ENCODE measurements around the gene GAK. TPM values are rescaled to one million over a fixed set of nuclear protein-coding genes. Genes with fewer than 3 reads are reported as not detected.
A peak's percentile ranks its signal among the peaks of the same experiment; 100 is the strongest.

Gene GAK
- total RNA-seq, 1 donor from 2014 or later = 123 TPM

DNA sequence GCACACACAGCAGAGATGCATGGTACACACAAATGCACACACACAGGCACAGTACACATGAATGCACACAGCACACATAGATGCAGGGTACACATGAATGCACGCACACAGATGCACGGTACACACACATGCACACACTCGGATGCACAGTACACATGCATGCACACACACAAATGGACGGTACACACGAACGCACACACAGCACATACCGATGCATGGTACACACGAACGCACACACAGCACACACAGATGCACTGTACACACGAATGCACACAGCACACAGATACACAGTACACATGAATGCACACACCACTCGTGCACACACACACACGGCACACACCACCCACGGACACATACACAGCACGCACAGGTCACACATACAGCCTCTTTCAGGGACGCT, 62.3 kb downstream of the GAK start:
- Mint-ChIP-seq H3K4me1 (ENCODE audit: low read depth, unreplicated experiment) (peaks cover 7% of the 10 kb centered on the region), H3K27ac (ENCODE audit: unreplicated experiment) (peak overlapping the region; percentile 29), H3K9me3 (ENCODE audit: unreplicated experiment) (peaks cover 14% of the 10 kb centered on the region), H3K27me3 (ENCODE audit: unreplicated experiment) (peaks cover 20% of the 10 kb centered on the region), H3K36me3 (ENCODE audit: unreplicated experiment) (peaks cover 7% of the 10 kb centered on the region), H3K4me3 (ENCODE audit: unreplicated experiment) (no peak overlapping the region)
- TF ChIP-seq, protein P1, sequence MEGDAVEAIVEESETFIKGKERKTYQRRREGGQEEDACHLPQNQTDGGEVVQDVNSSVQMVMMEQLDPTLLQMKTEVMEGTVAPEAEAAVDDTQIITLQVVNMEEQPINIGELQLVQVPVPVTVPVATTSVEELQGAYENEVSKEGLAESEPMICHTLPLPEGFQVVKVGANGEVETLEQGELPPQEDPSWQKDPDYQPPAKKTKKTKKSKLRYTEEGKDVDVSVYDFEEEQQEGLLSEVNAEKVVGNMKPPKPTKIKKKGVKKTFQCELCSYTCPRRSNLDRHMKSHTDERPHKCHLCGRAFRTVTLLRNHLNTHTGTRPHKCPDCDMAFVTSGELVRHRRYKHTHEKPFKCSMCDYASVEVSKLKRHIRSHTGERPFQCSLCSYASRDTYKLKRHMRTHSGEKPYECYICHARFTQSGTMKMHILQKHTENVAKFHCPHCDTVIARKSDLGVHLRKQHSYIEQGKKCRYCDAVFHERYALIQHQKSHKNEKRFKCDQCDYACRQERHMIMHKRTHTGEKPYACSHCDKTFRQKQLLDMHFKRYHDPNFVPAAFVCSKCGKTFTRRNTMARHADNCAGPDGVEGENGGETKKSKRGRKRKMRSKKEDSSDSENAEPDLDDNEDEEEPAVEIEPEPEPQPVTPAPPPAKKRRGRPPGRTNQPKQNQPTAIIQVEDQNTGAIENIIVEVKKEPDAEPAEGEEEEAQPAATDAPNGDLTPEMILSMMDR (IDR thresholded peaks at IDR 0.05; ENCODE audit: partially characterized antibody, unreplicated experiment) = no peak
- no peak for DNase-seq

DNA sequence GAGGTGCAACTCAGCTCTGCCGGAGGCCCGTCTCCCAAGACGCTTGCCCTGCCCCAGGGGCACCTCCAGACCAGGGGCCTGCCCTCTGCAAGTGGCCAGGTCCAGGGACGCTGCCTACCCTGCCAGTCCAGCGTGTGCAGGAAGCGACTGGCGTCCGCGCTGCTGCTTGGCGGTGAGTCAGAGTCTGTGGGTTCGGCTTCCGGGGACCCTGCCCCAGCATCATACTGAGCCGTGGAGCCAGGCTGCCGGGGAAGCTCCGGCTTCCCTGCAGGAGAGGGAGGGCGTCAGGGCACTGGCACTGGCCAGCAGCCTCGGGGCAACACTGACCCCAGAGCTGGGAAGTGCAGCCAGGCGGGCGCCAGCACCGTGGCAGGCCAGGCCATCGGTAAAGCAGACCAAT, 63.7 kb downstream of the GAK start:
- H3K36me3 Mint-ChIP-seq (ENCODE audit: unreplicated experiment) = peaks cover 7% of the 10 kb centered on the region
- no peak overlapping the region for H3K4me3 Mint-ChIP-seq (ENCODE audit: unreplicated experiment)
- H3K9me3 Mint-ChIP-seq (ENCODE audit: unreplicated experiment) = peaks cover 11% of the 10 kb centered on the region
- H3K27ac Mint-ChIP-seq (ENCODE audit: unreplicated experiment) = no peak overlapping the region
- DNase-seq = no peak
- TF ChIP-seq, protein P1 (IDR thresholded peaks at IDR 0.05; ENCODE audit: partially characterized antibody, unreplicated experiment) = no peak
- H3K27me3 Mint-ChIP-seq (ENCODE audit: unreplicated experiment) = peaks cover 19% of the 10 kb centered on the region
- H3K4me1 Mint-ChIP-seq (ENCODE audit: low read depth, unreplicated experiment) = peaks cover under 1% of the 10 kb centered on the region

DNA sequence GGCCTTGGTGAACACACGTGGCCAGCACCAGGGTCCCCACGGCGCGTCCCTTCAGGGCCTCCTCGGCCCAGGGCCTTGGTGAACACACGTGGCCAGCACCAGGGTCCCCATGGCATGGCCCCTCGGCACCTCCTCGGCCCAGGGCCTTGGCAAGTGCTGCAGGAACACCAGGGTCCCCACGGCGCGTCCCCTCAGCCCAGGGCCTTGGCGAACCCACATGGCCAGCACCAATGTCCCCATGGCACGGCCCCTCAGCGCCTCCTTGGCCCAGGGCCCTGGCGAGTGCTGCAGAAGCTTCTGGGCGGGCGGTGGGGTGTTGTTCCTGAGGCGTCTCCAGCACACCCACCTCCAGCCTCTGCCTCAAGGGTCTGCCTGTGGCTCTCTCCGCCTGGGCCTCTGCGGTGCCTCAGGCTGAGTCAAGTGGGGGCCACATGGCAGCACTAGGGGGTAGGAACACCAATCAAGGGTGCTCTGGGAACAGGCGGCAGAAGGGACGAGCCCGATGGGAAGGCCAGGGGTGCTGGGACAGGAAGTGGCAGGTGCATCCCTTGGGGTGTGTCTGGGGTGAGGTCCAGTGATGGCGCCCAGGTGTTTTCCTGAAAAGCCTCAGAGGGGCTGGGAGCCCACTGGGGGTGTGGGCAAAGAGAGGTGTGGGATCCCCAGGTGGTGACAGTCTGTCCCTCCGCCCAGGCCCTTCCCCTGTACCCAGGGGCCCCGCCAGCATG, 64.4 kb downstream of the GAK start:
- TF ChIP-seq, protein P1 (IDR thresholded peaks at IDR 0.05; ENCODE audit: partially characterized antibody, unreplicated experiment) = no peak
- no peak for DNase-seq
- H3K27ac Mint-ChIP-seq (ENCODE audit: unreplicated experiment) = no peak overlapping the region

DNA sequence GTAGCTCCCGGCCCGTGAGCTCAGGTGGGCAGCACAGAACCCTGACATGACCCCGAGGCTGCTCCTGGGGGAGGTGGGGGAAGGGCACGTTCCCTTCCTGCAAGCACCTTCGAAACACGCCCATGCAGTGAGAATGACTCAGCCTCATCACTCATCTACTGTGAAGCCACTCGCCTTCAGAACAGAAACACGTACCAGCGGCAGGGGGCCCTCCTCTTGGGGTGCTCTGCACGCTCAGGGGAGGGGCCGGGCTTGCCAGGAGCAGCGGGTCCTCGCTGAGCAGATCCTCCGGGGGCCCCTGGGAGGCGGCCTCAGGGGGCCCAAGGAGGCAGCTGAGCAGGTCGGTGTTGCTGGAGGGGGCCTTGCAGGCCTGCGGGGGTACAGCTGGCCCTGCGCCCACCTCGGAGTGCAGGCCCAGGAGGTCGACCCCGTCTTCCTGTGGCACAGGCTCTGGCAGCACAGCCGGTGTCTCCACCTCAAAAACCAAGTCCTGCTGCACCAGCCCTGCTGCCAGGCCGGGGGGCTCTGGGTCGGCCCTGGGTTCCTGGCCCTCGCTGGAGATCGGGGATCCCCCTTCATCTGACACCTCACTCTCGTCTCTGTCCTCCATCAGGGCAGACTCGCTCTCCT, 65.2 kb downstream of the GAK start:
- TF ChIP-seq, protein P1 (IDR thresholded peaks at IDR 0.05; ENCODE audit: partially characterized antibody, unreplicated experiment) = no peak
- no peak for DNase-seq
- Mint-ChIP-seq H3K27ac (ENCODE audit: unreplicated experiment) (no peak overlapping the region), H3K27me3 (ENCODE audit: unreplicated experiment) (peaks cover 19% of the 10 kb centered on the region), H3K4me1 (ENCODE audit: low read depth, unreplicated experiment) (no peaks in the 10 kb centered on the region), H3K36me3 (ENCODE audit: unreplicated experiment) (peaks cover 19% of the 10 kb centered on the region), H3K4me3 (ENCODE audit: unreplicated experiment) (no peak overlapping the region), H3K9me3 (ENCODE audit: unreplicated experiment) (peaks cover 9% of the 10 kb centered on the region)

More for the DNA sequence above, 64.4 kb downstream of the GAK start:
- peaks cover 19% of the 10 kb centered on the region for H3K27me3 Mint-ChIP-seq (ENCODE audit: unreplicated experiment)
- H3K9me3 Mint-ChIP-seq (ENCODE audit: unreplicated experiment) = peaks cover 7% of the 10 kb centered on the region
- H3K4me1 Mint-ChIP-seq (ENCODE audit: low read depth, unreplicated experiment) = no peaks in the 10 kb centered on the region
- peaks cover 15% of the 10 kb centered on the region for H3K36me3 Mint-ChIP-seq (ENCODE audit: unreplicated experiment)
- H3K4me3 Mint-ChIP-seq (ENCODE audit: unreplicated experiment) = no peak overlapping the region

Measured in glutamatergic neuron (in vitro differentiated cells).